Measurements from ENCODE around the gene ZNF165. TPM values are rescaled to one million over a fixed set of nuclear protein-coding genes. Genes with fewer than 3 reads are reported as not detected.

The ZNF165 gene
- total and polyA plus RNA-seq, 2 of the 13 experiments (the other 11 are each of a cell fraction or from before 2014, with no cell fraction given) = 0.58 to 8.6 TPM

- no peak for TF ChIP-seq ZUFSP (CRISPR knock-in tag; IDR thresholded peaks at IDR 0.05; ENCODE audit: borderline replicate concordance)
- TF ChIP-seq KAT2B (IDR thresholded peaks at IDR 0.05; ENCODE audit: borderline replicate concordance, low read depth, low read length) = no peak
- peak; percentile 76; the same call in 1 of the 2 replicates for TF ChIP-seq JUND (CRISPR knock-in tag; IDR thresholded peaks at IDR 0.05)
- peak; percentile 99 for TF ChIP-seq ZNF567 (CRISPR knock-in tag; IDR thresholded peaks at IDR 0.05; ENCODE audit: borderline replicate concordance)
- peak; percentile 92 for TF ChIP-seq MXD4 (CRISPR knock-in tag; IDR thresholded peaks at IDR 0.05)
- peak; percentile 60; the same call in 1 of the 2 replicates for TF ChIP-seq ZNF296 (CRISPR knock-in tag; conservative IDR thresholded peaks at IDR 0.05)
- TF ChIP-seq ZFP36L1 (CRISPR knock-in tag; IDR thresholded peaks at IDR 0.05) = no peak
- TF ChIP-seq ELF3 (CRISPR knock-in tag; IDR thresholded peaks at IDR 0.05) = peak; percentile 81
- peak; percentile 73 for TF ChIP-seq ZBTB20 (CRISPR knock-in tag; IDR thresholded peaks at IDR 0.05; ENCODE audit: borderline replicate concordance, low read depth)
- no peak for TF ChIP-seq SYNCRIP (IDR thresholded peaks at IDR 0.05; ENCODE audit: insufficient read depth, low read depth, low read length)
- peak; percentile 85; the same call in 1 of the 2 replicates for TF ChIP-seq ZNF33B (CRISPR knock-in tag; IDR thresholded peaks at IDR 0.05)
- TF ChIP-seq ZNF772 (CRISPR knock-in tag; IDR thresholded peaks at IDR 0.05) = peak; percentile 98
- peak; percentile 89; the same call in 1 of the 2 replicates for TF ChIP-seq BRD4 (CRISPR knock-in tag; IDR thresholded peaks at IDR 0.05)
- TF ChIP-seq GFI1 (CRISPR knock-in tag; IDR thresholded peaks at IDR 0.05; ENCODE audit: borderline replicate concordance) = 0 out of 2 replicates have a peak, but pooled peaks have one; percentile 10
- peak; percentile 92 for TF ChIP-seq ZEB1 (IDR thresholded peaks at IDR 0.05; ENCODE audit: insufficient replicate concordance, low read depth)
- 0 out of 2 replicates have a peak, but pooled peaks have one; percentile 41 for TF ChIP-seq BRF2 (CRISPR knock-in tag; IDR thresholded peaks at IDR 0.05)
- TF ChIP-seq ZFYVE20 (CRISPR knock-in tag; IDR thresholded peaks at IDR 0.05; ENCODE audit: borderline replicate concordance, low read depth) = no peak; the same call in 1 of the 2 replicates
- peak; percentile 77; the same call in 1 of the 2 replicates for TF ChIP-seq SATB2 (CRISPR knock-in tag; IDR thresholded peaks at IDR 0.05)
- TF ChIP-seq ZBTB26 (CRISPR knock-in tag; IDR thresholded peaks at IDR 0.05; ENCODE audit: borderline replicate concordance) = peak; percentile 86
- 0 out of 2 replicates have a peak, but pooled peaks have one; percentile 22 for TF ChIP-seq ZFP36L2 (CRISPR knock-in tag; IDR thresholded peaks at IDR 0.05)
- peak; percentile 82; the same call in 1 of the 2 replicates for TF ChIP-seq ZNF124 (CRISPR knock-in tag; IDR thresholded peaks at IDR 0.05)
- TF ChIP-seq MNT (IDR thresholded peaks at IDR 0.05) = peak; percentile 42
These were observed 490 bp downstream of the ZNF165 start (continued) for GRCh38 chr6:28080631-28081485.

All from HepG2 (cell line).